MM.1S (cell line): ENCODE measurements around the gene ADCY6.

Experiments used
- DNase-seq: peaks from one replicate; pipeline ENCODE4 v3.0.0-alpha.2; 2015
- H2AFZ ChIP-seq: fragments of 300-600 bp; sonication (generic); 2 replicates; pipeline ENCODE4 v1.6.0; 2016; ENCODE audit warnings: antibody characterized with exemption, low read length
- H3F3A ChIP-seq: fragments of 300-600 bp; sonication (generic); 2 replicates; pipeline ENCODE4 v1.6.1; 2016; ENCODE audit warnings: mild to moderate bottlenecking, antibody characterized with exemption, low read length, moderate library complexity, mixed read lengths; ENCODE audit not compliant: insufficient read depth
- H3K27ac ChIP-seq: fragments of 300-600 bp; sonication (generic); 2 replicates; pipeline ENCODE4 v1.5.1; 2016; ENCODE audit warnings: mild to moderate bottlenecking, low read length
- H3K27me3 ChIP-seq: fragments of 300-600 bp; sonication (generic); replicated peaks from 2 replicates; pipeline ENCODE4 v1.6.0; 2016; ENCODE audit warnings: low read length; ENCODE audit not compliant: insufficient read depth
- H3K36me3 ChIP-seq: fragments of 300-600 bp; sonication (generic); replicated peaks from 2 replicates; pipeline ENCODE4 v1.6.1; 2016; ENCODE audit warnings: mild to moderate bottlenecking, low read length, mixed read lengths; ENCODE audit not compliant: insufficient read depth
- H3K4me1 ChIP-seq: fragments of 300-600 bp; sonication (generic); 2 replicates; pipeline ENCODE4 v1.6.1; 2016; ENCODE audit warnings: low read length, mixed read lengths
- H3K4me2 ChIP-seq: fragments of 300-600 bp; sonication (generic); 2 replicates; pipeline ENCODE4 v1.6.0; 2016; ENCODE audit warnings: low read depth, low read length
- H3K4me3 ChIP-seq: fragments of 300-600 bp; sonication (generic); 2 replicates; pipeline ENCODE4 v1.5.1; 2016; ENCODE audit warnings: low read length, mixed read lengths
- H3K79me2 ChIP-seq: fragments of 300-600 bp; sonication (generic); 2 replicates; pipeline ENCODE4 v1.6.1; 2016; ENCODE audit warnings: mixed run types, low read length, mixed read lengths
- H3K9ac ChIP-seq: fragments of 300-600 bp; sonication (generic); 2 replicates; pipeline ENCODE4 v1.6.1; 2016; ENCODE audit warnings: low read length, mixed read lengths
- H3K9me2 ChIP-seq: fragments of 300-600 bp; sonication (generic); replicated peaks from 2 replicates; pipeline ENCODE4 v1.6.1; 2016; ENCODE audit warnings: mild to moderate bottlenecking, low read length, mixed read lengths; ENCODE audit not compliant: insufficient read depth
- H3K9me3 ChIP-seq: fragments of 300-600 bp; sonication (generic); replicated peaks from 2 replicates; pipeline ENCODE4 v1.6.1; 2016; ENCODE audit warnings: mild to moderate bottlenecking, low read length, mixed read lengths; ENCODE audit not compliant: insufficient read depth
- H4K20me1 ChIP-seq: fragments of 300-600 bp; sonication (generic); 2 replicates; pipeline ENCODE4 v1.6.1; 2016; ENCODE audit warnings: mild to moderate bottlenecking, low read length, moderate library complexity, mixed read lengths; ENCODE audit not compliant: insufficient read depth
- CTCF ChIP-seq: fragments of 300-600 bp; sonication (generic); IDR thresholded peaks from 2 replicates; pipeline ENCODE4 v1.5.1; 2016; ENCODE audit warnings: antibody characterized with exemption, low read length, mixed read lengths
- EZH2 ChIP-seq: fragments of 300-600 bp; sonication (generic); optimal IDR thresholded peaks from 2 replicates; pipeline ENCODE3; 2017; ENCODE audit warnings: low read depth, mild to moderate bottlenecking, antibody characterized with exemption, low read length, mixed read lengths
- EZH2phosphoT487 ChIP-seq: fragments of 300-600 bp; sonication (generic); IDR thresholded peaks from 2 replicates; pipeline ENCODE4 v1.6.1; 2018; ENCODE audit warnings: antibody characterized with exemption, low read length

Gene ADCY6

GRCh38 chr12:48822711-48823110 is 33.8 kb upstream of the ADCY6 start:
- H3K4me3 ChIP-seq: no peak overlapping the region

GRCh38 chr12:48822139-48822538 is 33.2 kb upstream of the ADCY6 start:
- Histone ChIP-seq H2AFZ (no peak overlapping the region), H3K4me1 (peaks cover 17% of the 10 kb centered on the region), H3K9me3 (no peaks in the 10 kb centered on the region), H3K9me2 (no peaks in the 10 kb centered on the region), H3F3A (peaks cover 4% of the 10 kb centered on the region; the same call in 1 of the 2 replicates), H4K20me1 (no peaks in the 10 kb centered on the region), H3K4me3 (no peak overlapping the region), H3K4me2 (no peak overlapping the region), H3K79me2 (no peaks in the 10 kb centered on the region), H3K9ac (no peak overlapping the region), H3K27ac (no peak overlapping the region), H3K36me3 (no peaks in the 10 kb centered on the region), H3K27me3 (peaks cover 7% of the 10 kb centered on the region; the same call in 1 of the 2 replicates)
- no peak for DNase-seq
- no peak for TF ChIP-seq CTCF
- TF ChIP-seq EZH2phosphoT487: no peak
- no peak for TF ChIP-seq EZH2

More at GRCh38 chr12:48822711-48823110, 33.8 kb upstream of the ADCY6 start:
- Histone ChIP-seq H3K9me2 (no peaks in the 10 kb centered on the region), H3K27ac (no peak overlapping the region), H3K4me2 (no peak overlapping the region), H3K36me3 (no peaks in the 10 kb centered on the region), H3K27me3 (peaks cover 1% of the 10 kb centered on the region; the same call in 1 of the 2 replicates), H3K4me1 (peaks cover 17% of the 10 kb centered on the region), H2AFZ (no peak overlapping the region), H4K20me1 (no peaks in the 10 kb centered on the region), H3K79me2 (no peaks in the 10 kb centered on the region), H3K9me3 (no peaks in the 10 kb centered on the region), H3K9ac (no peak overlapping the region), H3F3A (peaks cover 4% of the 10 kb centered on the region; the same call in 1 of the 2 replicates)
- DNase-seq: no peak
- TF ChIP-seq CTCF: no peak
- no peak for TF ChIP-seq EZH2phosphoT487
- TF ChIP-seq EZH2: no peak

GRCh38 chr12:48819986-48820725 is 31.3 kb upstream of the ADCY6 start:
- TF ChIP-seq EZH2: no peak
- TF ChIP-seq EZH2phosphoT487: no peak
- no peak for TF ChIP-seq CTCF
- Histone ChIP-seq H3F3A (peaks cover 8% of the 10 kb centered on the region; the same call in 1 of the 2 replicates), H3K4me3 (no peak overlapping the region), H4K20me1 (no peaks in the 10 kb centered on the region), H2AFZ (no peak overlapping the region), H3K27me3 (peaks cover 14% of the 10 kb centered on the region), H3K79me2 (no peaks in the 10 kb centered on the region), H3K4me1 (peaks cover 21% of the 10 kb centered on the region), H3K36me3 (no peaks in the 10 kb centered on the region), H3K9me2 (no peaks in the 10 kb centered on the region), H3K9ac (no peak overlapping the region), H3K4me2 (no peak overlapping the region), H3K27ac (no peak overlapping the region), H3K9me3 (no peaks in the 10 kb centered on the region)
- no peak for DNase-seq
